Hepatocyte (in vitro differentiated cells): ENCODE results near the gene CFL1. TPM values are rescaled to one million over a fixed set of nuclear protein-coding genes. Genes with fewer than 3 reads are reported as not detected.

Experiments
- DNase-seq: peaks from one replicate; pipeline ENCODE4 v3.0.0-alpha.2; 2016; ENCODE audit warnings: low spot score
- H2AFZ ChIP-seq: fragments of 200-600 bp; sonication (generic); 2 replicates; pipeline ENCODE4 v1.6.0; 2016; ENCODE audit warnings: antibody characterized with exemption, mild to moderate bottlenecking
- H3K27ac ChIP-seq: fragments of 200-600 bp; sonication (generic); 2 replicates; pipeline ENCODE4 v1.5.1; 2016; ENCODE audit warnings: mild to moderate bottlenecking
- H3K27me3 ChIP-seq: fragments of 200-600 bp; sonication (generic); 2 replicates; pipeline ENCODE4 v1.6.1; 2016
- H3K36me3 ChIP-seq: fragments of 200-600 bp; sonication (generic); replicated peaks from 2 replicates; pipeline ENCODE4 v1.5.1; 2016; ENCODE audit warnings: low read depth; ENCODE audit not compliant: insufficient read depth
- H3K4me1 ChIP-seq: fragments of 200-600 bp; sonication (generic); 2 replicates; pipeline ENCODE4 v1.5.1; 2016; ENCODE audit warnings: mild to moderate bottlenecking, moderate library complexity; ENCODE audit not compliant: insufficient read depth
- H3K4me2 ChIP-seq: fragments of 200-600 bp; sonication (generic); 2 replicates; pipeline ENCODE4 v1.6.0; 2016
- H3K4me3 ChIP-seq: fragments of 200-600 bp; sonication (generic); 2 replicates; pipeline ENCODE4 v1.5.1; 2016; ENCODE audit warnings: mild to moderate bottlenecking
- H3K79me2 ChIP-seq: fragments of 200-600 bp; sonication (generic); 2 replicates; pipeline ENCODE4 v1.6.0; 2017; ENCODE audit warnings: mild to moderate bottlenecking
- H3K9me2 ChIP-seq: fragments of 200-600 bp; sonication (generic); replicated peaks from 2 replicates; pipeline ENCODE4 v1.6.0; 2017; ENCODE audit warnings: mild to moderate bottlenecking; ENCODE audit not compliant: insufficient read depth
- H3K9me3 ChIP-seq: fragments of 200-600 bp; sonication (generic); 2 replicates; pipeline ENCODE4 v1.5.1; 2016; ENCODE audit warnings: low read depth, mild to moderate bottlenecking
- H4K20me1 ChIP-seq: fragments of 200-600 bp; sonication (generic); 2 replicates; pipeline ENCODE4 v1.6.0; 2016; ENCODE audit warnings: mild to moderate bottlenecking; ENCODE audit not compliant: insufficient read depth, poor library complexity, severe bottlenecking
- CTCF ChIP-seq: fragments of 200-600 bp; sonication (generic); IDR thresholded peaks from 2 replicates; pipeline ENCODE4 v1.5.1; 2016; ENCODE audit warnings: antibody characterized with exemption, mild to moderate bottlenecking; ENCODE audit not compliant: poor library complexity
- EZH2 ChIP-seq: fragments of 200-600 bp; sonication (generic); IDR thresholded peaks from 2 replicates; pipeline ENCODE4 v1.6.1; 2016; ENCODE audit warnings: antibody characterized with exemption, mild to moderate bottlenecking, borderline replicate concordance
- EZH2phosphoT487 ChIP-seq: fragments of 200-600 bp; sonication (generic); IDR thresholded peaks from one replicate; pipeline ENCODE4 v1.6.1; 2018; ENCODE audit warnings: antibody characterized with exemption, mild to moderate bottlenecking, low read depth, moderate library complexity; ENCODE audit not compliant: unreplicated experiment, severe bottlenecking
- WGBS: methylation state at CpG from one replicate; pipeline ENCODE4 v1.1.6; 2016; ENCODE audit warnings: low lambda C conversion rate; ENCODE audit errors: missing lambda C conversion rate; 5-methylcytosine and 5-hydroxymethylcytosine counted together
- polyA plus RNA-seq: library from polyadenylated mRNA; unstranded; fragments of >200 nt; fragmentation: Nextera tagmentation; extraction: Ambion mirVana; gene quantifications from 2 replicates; pipeline ENCODE4 v1.2.1, GENCODE V29; 2016
- total RNA-seq: library from RNA; depleted of rRNA; stranded (reverse); fragments of >200 nt; gene quantifications from 2 replicates; pipeline ENCODE4 v1.2.3, GENCODE V29; 2014

CFL1 gene
- total and polyA plus RNA-seq, 2 experiments from 2014 or later, result 720 to 1,698 TPM

GRCh38 chr11:65899356-65900124 is 41.6 kb upstream of the CFL1 start:
- Histone ChIP-seq H3K4me3 (peak overlapping the region; percentile 53), H3K4me1 (peaks cover 15% of the 10 kb centered on the region), H3K79me2 (no peaks in the 10 kb centered on the region), H3K9me3 (no peaks in the 10 kb centered on the region), H4K20me1 (no peaks in the 10 kb centered on the region), H3K36me3 (no peaks in the 10 kb centered on the region), H3K4me2 (peak overlapping the region; percentile 93), H3K27me3 (peaks cover 25% of the 10 kb centered on the region), H2AFZ (peak overlapping the region; percentile 63), H3K9me2 (no peaks in the 10 kb centered on the region), H3K27ac (peak overlapping the region; percentile 71)
- no peak for TF ChIP-seq EZH2
- no peak for TF ChIP-seq CTCF
- TF ChIP-seq EZH2phosphoT487, result no peak
- DNase-seq, result peak; percentile 84
- 7% methylated on average over 58 of the region's 78 CpGs for WGBS

GRCh38 chr11:65898656-65899355 is 40.8 kb upstream of the CFL1 start:
- TF ChIP-seq EZH2, result no peak
- TF ChIP-seq CTCF, result no peak
- no peak for TF ChIP-seq EZH2phosphoT487
- WGBS, result 31% methylated on average over 26 of the region's 28 CpGs
- Histone ChIP-seq H3K9me2 (no peaks in the 10 kb centered on the region), H3K4me3 (no peak overlapping the region), H4K20me1 (no peaks in the 10 kb centered on the region), H3K27me3 (peaks cover 25% of the 10 kb centered on the region), H2AFZ (peak overlapping the region; percentile 63), H3K27ac (no peak overlapping the region), H3K4me2 (peak overlapping the region; percentile 93), H3K4me1 (peaks cover 15% of the 10 kb centered on the region), H3K36me3 (no peaks in the 10 kb centered on the region), H3K79me2 (no peaks in the 10 kb centered on the region), H3K9me3 (no peaks in the 10 kb centered on the region)
- DNase-seq, result no peak

- no peak overlapping the region for H3K27ac ChIP-seq
- 92% methylated on average over 4 of the region's 4 CpGs for WGBS
- no peaks in the 10 kb centered on the region for H3K9me3 ChIP-seq
- H3K4me1 ChIP-seq, result peaks cover 14% of the 10 kb centered on the region
- H3K36me3 ChIP-seq, result no peaks in the 10 kb centered on the region
- peaks cover 25% of the 10 kb centered on the region for H3K27me3 ChIP-seq
- DNase-seq, result no peak
- TF ChIP-seq CTCF, result no peak
- no peak for TF ChIP-seq EZH2phosphoT487
- no peak for TF ChIP-seq EZH2
- H3K79me2 ChIP-seq, result peaks cover 3% of the 10 kb centered on the region
- H3K4me2 ChIP-seq, result no peak overlapping the region
- no peaks in the 10 kb centered on the region for H3K9me2 ChIP-seq
- H3K4me3 ChIP-seq, result no peak overlapping the region
- H4K20me1 ChIP-seq, result no peaks in the 10 kb centered on the region
- H2AFZ ChIP-seq, result no peak overlapping the region
These were observed 39.1 kb upstream of the CFL1 start for GRCh38 chr11:65897020-65897471.
